ENCODE measurements around the gene PILRB.
"Not testable (repeated sequence)": the region's sequence is repeated elsewhere in the genome, so short reads cannot be mapped to it uniquely, and the experiment has no call there.

PILRB gene

DNA sequence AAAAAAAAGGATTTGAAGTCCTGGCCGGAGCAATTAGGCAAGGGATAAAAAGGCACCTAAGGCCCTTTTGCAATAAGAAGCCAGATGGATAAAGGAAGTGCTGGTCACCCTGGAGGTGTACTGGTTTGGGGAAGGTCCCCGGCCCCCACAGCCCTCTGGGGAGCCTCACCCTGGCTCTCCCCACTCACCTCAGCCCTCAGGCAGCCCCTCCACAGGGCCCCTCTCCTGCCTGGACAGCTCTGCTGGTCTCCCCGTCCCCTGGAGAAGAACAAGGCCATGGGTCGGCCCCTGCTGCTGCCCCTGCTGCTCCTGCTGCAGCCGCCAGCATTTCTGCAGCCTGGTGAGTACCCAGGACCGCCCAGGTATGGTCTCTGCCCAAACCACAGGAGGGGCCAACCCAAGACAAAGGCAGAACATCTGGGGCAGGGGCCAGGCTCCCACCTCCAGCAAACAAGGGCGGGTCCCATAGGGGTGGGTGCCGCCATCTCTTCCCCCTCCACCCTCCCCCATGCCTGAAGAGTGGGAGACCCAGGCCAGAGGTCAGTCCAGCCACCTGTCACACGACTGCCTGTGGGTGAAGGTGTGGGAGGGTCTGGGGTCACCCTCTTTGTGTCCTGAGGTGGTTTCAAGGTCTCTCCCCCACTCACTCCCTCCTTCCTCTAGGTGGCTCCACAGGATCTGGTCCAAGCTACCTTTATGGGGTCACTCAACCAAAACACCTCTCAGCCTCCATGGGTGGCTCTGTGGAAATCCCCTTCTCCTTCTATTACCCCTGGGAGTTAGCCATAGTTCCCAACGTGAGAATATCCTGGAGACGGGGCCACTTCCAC, at the start of gene PILRB:
PILRB (plus strand) TSS at position 91 of the 830 bp plus-strand sequence; CDS start at position 277, 186 bp downstream.
- TF ChIP-seq, protein P1, sequence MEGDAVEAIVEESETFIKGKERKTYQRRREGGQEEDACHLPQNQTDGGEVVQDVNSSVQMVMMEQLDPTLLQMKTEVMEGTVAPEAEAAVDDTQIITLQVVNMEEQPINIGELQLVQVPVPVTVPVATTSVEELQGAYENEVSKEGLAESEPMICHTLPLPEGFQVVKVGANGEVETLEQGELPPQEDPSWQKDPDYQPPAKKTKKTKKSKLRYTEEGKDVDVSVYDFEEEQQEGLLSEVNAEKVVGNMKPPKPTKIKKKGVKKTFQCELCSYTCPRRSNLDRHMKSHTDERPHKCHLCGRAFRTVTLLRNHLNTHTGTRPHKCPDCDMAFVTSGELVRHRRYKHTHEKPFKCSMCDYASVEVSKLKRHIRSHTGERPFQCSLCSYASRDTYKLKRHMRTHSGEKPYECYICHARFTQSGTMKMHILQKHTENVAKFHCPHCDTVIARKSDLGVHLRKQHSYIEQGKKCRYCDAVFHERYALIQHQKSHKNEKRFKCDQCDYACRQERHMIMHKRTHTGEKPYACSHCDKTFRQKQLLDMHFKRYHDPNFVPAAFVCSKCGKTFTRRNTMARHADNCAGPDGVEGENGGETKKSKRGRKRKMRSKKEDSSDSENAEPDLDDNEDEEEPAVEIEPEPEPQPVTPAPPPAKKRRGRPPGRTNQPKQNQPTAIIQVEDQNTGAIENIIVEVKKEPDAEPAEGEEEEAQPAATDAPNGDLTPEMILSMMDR (IDR thresholded peaks at IDR 0.05; ENCODE audit: low read depth, low read length), result no peak

DNA sequence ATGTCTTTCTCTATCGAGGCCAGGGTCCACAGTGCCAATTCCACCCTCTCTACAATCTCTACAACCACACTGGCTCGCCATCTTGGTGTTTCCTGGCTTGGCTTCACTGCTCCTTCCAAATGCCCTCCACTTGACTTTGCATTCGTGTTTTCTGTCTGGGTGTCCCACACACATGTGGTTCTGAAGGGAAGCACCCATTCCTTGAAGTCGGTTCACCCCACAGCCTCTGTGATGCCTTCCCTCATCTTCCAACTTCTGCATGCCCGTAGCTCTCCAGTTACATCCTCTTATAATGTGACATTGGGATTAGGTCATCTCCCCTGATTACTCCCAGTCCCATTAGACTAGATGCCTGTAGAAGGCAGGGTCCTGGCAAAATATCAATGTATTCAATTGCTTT, 39.6 kb upstream of the PILRB start:
- not testable (repeated sequence) for DNase-seq (ENCODE audit: extremely low read depth, low read depth)

More for the DNA sequence above, at the start of gene PILRB:
- no peak for DNase-seq (ENCODE audit: extremely low read depth, low read depth)

DNA sequence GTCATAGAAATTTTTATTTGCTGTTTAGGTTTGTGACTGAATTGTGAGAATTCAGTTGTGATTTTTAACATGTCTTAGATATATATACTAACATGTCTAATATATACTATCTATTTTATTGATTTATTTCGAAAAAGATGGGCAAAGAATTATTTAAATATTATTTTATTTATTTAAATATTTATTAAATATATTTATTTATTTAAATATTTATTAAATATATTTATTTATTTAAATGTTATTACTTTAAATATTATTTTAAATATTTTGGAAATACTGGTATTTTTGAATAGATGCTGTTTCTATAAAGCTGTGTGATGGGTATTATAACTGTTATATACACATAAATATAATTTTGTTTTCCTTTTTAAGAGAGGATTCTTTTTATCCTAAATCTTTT, 36.3 kb upstream of the PILRB start:
- DNase-seq (ENCODE audit: extremely low read depth, low read depth), result not testable (repeated sequence)

DNA sequence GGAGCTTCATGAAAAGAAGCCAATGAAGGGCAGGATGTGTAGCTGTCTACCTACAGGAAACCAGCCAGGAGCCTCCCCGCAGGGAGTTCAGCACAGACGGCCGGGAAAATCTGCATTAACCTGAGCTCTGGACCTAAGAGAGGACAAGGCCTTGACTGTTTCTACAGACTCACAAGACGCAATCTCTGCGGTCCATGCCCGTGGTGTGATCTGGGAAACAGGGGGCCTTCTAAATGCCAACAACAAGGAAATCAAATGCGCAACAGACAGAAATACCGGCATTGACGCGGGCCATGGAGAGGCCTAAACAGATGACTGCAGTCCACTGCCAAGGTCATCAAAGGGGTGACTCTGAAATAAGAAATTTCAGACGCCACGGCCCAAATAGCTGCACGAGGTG, 33.7 kb upstream of the PILRB start:
- DNase-seq (ENCODE audit: extremely low read depth, low read depth), result not testable (repeated sequence)

DNA sequence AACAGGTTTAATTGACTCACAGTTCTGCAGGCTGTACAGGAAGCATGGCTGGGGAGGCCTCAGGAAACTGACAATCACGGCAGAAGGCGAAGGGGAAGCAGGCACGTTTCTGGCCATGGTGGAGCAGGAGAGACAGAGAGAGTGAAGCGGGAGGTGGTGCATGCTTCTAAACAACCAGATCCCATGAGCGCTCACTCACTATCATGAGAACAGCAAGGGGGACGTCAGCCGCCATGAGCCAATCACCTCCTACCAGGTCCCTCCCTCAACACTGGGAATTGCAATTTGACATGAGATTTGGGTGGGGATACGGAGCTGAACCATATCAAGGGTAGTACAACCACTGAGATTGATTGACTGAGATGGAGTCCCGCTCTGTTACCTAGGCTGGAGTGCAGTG, 32.2 kb upstream of the PILRB start:
- DNase-seq (ENCODE audit: extremely low read depth, low read depth), result not testable (repeated sequence)

DNA sequence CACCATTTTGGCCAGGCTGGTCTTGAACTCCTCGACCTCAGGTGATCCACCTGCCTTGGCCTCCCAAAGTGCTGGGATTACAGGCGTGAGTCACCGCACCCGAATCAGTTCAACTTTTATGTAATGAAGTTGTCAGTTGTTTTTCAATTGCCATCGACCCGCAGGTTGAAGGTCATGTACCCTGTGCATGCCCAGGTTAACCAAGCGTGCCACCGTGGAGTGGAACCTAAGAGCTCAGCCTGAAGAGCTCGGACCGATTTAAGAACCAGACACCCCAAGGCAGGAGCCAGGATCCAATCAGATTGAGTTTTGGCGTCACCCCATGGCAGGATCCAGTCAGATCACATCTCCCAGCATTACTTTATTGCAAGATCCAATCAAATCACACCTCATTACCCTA, 31.0 kb upstream of the PILRB start:
- DNase-seq (ENCODE audit: extremely low read depth, low read depth), result not testable (repeated sequence)

DNA sequence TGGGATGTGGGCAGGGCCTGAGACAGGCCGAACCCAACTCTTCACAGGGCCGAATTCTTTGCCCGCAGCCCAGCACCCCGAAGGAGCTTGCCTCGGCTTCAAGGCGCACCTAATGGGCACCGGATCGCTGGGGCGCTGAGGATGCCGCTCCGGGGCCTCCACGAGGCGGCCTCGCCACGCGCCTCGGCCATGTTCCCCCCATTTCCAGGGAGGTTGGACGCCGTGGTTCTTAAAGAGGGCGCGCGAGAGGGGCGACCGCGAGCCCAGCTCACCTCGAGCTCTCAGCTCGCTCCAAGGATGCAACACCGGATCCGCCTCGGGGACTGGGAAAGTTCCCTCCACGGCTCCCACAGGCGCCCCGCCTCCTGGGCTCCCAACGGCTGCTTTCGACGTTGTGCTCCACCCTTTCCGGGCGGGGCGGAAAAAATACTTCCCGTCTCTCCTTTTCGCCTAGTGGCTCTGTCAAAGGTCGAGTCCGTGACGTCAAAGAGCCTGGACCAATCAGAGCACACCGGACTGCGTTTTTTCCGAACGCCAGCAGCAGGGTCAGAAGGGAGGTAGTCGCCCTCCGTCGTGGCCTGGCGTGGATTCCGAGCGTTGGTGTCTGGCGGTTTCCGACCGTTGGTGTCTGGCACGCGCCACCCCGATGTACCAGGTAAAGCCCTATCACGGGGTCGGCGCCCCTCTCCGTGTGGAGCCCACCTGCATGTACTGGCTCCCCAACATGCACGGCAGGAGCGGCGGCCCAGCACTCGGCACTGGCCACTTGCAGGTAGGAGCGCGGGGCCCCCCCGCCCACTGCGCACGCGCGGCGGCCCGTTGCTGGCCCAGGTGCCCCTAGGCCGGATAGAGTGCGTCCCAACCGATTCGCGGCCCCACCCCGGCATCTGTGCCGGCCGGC, 22.1 kb upstream of the PILRB start:
- DNase-seq (ENCODE audit: extremely low read depth, low read depth), result peak; percentile 71

DNA sequence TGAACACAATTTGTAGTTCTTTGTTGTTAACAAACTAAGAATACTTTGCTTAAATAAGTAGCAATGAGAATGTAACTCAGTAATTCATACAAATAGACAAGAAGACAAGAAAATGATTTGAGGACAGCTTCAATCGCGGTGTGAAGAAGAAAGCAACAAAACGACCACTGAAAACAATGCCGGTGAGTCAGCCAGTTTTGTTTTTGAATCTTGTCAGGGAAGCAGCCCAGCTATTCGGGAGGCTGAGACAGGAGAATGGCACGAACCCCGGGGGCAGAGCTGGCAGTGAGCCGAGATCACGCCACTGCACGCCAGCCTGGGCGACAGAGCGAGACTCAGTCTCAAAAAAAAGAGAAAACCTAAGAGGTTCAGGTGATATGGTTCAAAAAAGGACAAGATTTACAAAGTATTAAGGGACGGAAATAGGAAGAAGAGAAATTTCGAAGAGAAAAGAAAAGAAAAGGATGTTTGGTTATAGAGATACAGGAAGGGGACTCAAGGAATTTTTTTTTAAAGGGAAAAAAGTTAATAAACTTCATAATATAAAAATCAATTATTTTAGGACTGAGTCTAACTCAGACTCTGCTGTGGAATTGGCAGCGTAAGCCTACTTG, 19.7 kb upstream of the PILRB start:
- DNase-seq (ENCODE audit: extremely low read depth, low read depth), result not testable (repeated sequence)

DNA sequence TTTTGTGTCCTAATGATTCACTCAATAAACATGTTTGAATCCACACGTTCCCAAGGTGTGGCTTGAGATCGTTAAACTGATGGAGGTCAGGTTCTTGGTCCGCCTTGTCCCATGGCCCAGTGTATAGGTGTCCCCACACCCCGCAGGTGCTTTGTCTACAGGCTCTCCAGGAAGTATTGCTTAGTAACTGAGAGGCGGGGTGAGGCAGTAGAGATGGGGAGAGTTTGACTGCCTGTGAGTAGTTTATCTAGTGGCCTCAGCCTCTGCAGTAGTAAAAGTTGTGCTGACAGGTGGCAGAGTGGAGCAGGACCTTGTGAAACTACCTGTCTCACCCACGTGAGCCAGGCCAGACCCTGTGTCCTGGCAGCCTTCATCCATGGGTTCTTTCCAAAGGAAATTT, 16.6 kb upstream of the PILRB start:
- DNase-seq (ENCODE audit: extremely low read depth, low read depth), result not testable (repeated sequence)

DNA sequence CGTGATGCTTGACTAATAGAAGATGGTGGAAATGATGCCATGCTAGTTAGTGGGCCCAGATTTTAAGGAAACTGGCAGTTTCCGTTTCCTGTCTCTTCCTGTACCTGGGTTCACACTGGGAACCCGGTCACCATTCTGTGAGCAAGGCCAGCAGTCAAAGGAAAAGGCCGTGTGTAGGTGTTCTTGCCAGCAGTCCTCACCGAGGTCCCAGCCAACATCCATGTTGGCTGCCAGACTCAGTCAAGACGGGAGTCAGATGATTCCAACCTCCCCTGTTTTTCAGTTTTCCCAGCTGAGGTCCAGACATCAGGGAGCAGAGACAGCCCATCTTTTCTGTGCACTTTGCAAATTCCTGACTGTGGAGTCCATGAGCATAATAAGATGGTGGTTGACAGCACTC, 15.2 kb upstream of the PILRB start:
- TF ChIP-seq, protein P1 (IDR thresholded peaks at IDR 0.05; ENCODE audit: low read depth, low read length), result no peak
- DNase-seq (ENCODE audit: extremely low read depth, low read depth), result no peak

DNA sequence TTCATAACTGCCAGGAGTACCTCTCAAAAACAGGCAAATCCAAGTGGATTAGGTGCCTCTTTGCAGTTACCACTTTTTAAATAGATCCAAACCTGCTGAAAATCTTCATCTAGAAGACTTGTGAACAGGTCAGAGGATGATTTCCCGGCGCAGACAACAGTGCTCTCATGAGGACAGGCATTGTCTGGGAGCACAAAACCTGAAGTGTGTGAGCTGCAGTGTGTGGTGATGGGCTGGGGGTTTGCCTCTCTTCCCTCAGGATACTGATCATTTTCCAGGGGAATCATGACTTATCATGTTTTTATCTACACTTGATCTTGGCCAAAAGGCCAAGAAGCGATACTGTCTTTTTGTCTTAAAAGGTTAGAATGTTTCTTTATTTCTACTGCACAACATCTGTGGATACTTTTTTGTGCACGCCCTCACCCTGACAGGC, 13.8 kb upstream of the PILRB start:
- DNase-seq (ENCODE audit: extremely low read depth, low read depth), result not testable (repeated sequence)

DNA sequence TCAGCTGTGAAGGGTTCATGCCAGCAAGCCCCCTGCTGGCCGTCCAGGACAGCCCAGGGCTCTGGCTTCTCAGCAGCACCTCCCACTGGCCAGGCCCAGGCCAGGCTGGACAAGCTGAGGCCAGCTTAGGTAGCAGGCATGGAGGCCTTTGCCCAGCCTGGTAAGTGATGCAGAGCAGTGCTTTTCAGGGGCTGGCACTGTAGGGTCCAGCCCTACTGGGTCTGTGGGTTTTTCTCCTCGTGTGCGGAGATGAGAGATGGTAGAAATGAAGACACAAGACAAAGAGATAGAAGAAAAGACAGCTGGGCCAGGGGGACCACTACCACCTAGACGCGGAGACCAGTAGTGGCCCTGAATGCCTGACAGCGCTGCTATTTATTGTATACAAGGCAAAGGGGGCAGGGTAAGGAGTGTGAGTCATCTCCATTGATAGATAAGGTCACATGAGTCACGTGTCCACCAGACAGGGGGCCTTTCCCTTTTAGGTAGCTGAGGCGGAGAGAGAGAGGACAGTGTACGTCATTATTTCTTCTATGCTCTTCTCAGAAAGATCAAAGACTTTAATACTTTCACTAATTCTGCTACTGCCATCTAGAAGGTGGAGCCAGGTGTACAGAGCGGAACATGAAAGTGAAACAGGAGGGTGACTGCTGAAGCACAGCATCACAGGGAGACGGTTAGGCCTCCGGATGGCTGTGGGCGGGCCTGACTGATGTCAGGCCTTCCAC, 13.2 kb upstream of the PILRB start:
- TF ChIP-seq, protein P1 (IDR thresholded peaks at IDR 0.05; ENCODE audit: low read depth, low read length), result peak; percentile 31
- not testable (repeated sequence) for DNase-seq (ENCODE audit: extremely low read depth, low read depth)

All from AG09319 (cell line).